NK-92 treated with Interleukin-12 subunit alpha and Interleukin-12 subunit beta, amount 100 ng/mL, for 24 hours (cell line): ENCODE results near the gene PDLIM7.

Source experiments
- DNase-seq: peaks from one replicate; lab custom pipeline; 2025; lab: John Stamatoyannopoulos, UW

The PDLIM7 gene

DNA sequence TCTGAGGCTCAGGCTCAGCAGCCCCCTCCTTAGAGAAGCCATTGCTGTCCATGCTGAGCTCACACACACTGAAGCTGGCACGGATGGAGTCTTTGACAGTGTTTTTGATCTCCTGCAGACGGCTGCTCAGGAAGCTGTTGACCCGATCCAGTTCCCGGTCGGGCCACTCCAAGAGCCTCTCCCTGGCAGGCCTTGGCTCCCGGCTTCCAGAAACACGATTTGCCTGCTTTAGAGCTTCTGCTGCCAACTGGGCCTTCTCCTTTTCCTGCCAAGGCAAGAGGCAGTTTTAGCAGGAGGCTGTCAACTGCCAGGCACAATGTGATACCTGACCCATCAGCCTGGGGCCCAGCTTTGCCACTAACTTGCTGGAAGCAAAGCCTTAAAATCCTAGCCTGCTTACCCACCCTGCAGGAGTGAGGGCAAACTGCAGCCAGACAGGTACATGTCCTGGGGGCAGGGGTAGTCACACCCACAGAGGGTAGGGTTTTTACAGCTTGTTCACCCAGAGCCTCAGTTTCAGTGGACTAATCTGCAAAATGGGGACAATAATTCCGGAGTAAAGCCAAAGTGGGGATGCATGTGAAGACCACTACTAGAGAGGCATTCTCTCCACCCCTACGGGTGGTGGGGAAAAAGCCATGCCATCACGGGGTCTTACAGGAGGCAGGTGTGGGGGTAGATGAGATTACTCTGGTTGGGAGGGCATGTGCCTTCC is 27.7 kb upstream of the PDLIM7 start:
- no peak for DNase-seq

DNA sequence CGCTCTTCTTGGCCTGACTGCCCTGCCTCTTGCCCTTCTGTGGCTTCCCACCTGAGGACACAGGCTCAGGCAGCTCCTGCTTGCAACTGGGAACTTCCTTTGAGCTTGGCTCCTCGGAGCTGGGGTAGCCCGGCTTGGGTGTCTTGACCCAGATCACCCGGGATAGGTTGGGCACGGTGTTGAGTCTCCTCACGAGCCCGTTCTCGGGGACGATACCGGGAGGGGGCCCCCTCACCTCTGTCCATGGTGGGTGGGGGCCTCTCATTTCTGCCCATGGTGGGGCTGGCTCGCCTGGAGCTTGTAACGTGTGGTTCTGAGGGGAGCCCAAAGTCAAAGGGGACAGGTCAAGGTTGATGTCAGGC is 27.1 kb upstream of the PDLIM7 start:
- no peak for DNase-seq

DNA sequence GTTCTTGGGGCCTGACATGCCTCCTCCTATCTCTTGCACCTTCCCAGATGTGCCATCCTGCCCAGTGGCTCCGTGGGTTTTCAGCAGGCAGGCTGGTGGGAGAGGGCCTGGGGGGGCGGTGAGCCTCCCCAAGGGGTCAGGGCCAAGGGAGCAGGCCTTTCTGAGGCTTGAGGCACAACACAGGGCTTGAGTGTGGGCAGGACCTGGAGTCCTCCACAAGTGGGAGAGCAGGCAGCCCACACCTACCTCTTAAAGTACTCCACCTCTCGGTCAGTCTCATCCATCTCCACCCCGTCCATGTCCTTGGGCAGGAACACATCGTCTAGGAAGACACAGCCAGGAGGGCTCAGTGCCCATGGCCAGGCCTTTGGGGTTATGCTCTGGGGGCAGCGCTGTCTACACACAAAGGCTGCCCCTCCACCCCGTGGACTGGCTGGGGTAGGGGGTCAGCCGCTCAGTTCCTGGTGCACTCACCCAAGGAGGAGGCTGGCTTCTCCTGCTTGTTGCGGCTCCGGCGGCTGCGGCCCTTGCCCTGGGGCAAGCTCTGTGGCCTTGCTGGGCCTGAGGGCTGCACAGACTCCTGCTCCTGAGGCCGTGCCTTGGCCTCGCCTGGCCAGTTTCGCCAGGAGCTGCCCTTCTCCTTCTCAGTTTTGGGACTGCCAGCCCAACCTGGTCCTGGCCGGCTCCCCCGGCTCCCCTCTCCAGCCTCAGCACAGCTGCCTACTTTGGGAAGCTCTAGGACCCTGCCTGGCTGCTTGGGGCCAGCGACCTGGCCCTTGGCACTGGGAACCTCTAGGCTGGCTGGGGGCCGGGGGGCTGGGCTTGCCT is 26.5 kb upstream of the PDLIM7 start:
- DNase-seq = no peak

DNA sequence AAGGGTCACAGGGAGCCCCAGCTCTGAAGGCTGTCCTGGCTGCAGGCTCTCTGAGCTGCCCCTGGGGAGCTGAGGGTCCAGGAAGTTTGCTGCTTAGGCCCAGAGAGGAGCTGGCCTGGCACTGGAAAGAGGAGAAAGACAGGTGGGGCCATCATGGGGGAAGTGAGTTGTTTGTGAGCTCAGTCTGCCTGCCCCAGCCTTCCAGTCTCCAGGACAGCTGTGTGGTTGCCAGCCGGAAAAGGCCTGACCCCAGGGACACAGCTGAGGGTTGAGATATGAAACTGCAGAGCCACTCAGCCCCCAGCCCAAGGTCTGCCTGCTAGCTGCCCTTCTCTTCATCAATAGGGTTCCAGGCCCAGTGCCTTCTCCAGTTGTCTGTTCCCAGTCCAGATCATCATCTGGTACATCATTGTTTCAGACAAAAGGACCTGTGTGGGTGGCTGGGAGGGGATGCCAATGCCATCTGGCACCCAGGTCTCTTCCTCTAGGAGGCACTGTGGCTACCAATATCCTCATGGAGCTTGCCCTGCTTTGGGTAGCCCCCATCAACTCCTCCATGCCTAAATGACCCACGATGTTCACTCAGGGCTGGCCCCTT is 23.6 kb upstream of the PDLIM7 start:
- no peak for DNase-seq

DNA sequence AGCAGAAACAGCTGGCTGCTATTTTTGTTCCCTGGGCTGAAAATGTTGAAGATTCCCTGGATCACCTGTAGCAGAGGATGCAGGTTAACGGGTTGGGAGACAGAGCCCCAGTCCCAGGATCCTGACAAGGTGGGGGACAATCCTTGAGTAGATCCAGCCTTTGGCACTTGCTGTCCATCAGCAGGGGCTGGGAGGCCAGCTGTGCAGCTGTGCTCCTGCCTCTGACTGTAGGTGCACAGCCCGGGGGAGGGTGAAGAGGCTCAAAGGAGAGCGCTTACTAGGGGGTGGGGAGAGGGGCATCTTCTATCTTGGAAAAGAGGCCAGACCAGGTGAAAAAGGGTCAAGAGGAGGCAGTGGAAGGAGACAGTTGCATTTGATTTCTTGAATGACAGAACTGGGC is 22.9 kb upstream of the PDLIM7 start:
- DNase-seq = no peak

DNA sequence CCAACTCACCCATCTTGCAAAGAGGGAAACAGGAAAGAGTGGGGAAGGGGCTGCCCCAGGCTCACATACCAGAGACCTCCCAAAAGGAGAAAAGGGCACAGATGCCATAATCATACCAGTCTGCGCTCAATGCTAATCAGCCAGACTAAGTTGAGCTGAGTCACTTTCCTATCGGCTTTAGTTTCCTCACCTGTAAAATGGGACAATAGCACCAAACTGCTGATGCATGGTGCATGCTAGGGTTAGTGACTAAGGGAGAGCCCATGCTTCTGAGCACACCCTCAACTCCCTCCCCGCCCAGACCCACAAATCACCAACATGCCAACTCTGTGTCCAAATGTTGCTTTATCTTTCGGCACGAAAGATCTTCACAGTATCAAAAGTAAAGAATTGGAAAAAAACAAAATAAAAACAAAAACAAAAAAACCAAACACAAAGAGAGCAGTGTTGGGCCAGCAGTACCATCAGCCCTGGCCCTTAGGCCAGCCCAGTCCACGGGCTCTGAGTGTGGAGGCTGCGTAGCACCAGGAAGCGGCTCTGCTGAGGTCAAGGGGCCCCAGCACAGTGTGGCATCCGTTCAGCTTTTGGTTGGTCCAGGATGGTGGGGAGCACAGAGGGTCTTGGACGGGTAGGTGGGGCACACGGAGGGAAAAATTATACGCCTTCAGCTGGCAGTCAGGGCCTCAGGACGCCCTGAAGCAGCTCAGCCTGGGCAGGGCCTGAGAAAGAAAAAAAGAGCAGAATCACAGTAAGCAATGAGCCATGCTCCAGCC is 22.2 kb upstream of the PDLIM7 start:
- DNase-seq = no peak

DNA sequence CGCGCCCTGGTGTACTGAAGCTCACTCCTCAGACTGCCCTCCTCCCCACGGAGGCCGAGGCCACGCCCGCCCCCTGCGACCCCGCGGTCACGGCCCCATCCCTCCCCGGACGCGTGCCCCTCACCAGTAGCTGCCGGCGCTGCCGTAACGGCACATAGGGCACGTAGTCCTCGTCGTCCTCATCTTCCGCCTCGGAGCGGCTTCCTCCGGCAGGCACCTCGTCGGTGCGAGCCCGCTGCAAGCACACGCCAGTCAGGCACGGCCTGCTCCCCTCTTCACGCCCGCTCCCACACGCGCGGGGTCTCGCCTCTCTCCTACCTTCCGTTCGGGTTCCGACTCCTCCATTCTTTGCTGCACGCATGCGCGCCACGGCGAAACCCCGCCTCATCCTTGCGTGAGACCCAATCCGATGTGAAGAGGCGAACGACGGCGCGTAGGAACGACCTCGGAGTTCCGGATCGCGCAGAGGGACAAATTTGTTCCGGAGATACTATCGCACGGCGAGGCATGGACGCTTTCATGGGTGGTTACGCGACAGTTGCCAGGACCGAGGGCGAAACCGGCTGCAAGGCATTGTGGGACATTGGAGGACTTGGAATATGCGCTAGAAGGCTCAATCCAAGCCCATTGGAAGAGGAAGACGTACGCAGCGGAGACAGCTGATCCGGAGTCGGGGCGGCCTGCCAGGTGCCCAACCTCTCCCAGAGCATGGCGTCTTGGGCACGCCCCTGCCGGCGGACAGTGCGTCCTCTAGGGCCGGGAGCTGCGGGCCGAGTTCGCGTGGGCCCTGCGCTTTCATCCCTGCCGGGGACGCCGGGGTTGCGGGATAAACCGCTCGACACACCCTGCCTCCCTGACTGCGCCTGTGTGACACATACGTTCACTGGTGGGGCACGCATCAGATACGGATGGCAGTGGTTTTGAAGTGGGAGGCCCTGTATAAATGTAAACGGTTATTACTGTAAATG is 19.5 kb upstream of the PDLIM7 start, which contains the start of gene DDX41:
Gene DDX41, minus strand, starts transcription at position 361 of the 968 bp plus-strand sequence. Its CDS starts 16 bp downstream, at position 345.
- DNase-seq = peak; percentile 94

DNA sequence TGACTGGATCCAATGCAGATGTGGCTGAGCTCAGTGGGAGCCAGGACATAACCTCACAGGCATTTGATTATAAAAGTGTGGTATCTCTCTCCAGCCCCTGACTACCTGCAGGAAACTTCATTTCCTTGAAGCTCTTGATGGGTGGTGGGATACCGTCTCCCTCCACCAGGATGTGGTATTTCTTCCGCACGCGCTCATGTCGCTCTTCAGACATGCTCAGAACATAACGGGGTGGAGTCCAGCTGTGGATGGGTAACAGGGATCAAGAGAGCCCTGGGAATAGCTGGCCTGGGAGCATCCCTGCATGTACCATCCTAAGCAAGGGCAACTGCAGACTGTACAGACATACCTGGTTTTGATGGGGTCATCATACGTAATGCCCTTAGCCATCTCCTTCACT is 18.2 kb upstream of the PDLIM7 start:
- DNase-seq = no peak

DNA sequence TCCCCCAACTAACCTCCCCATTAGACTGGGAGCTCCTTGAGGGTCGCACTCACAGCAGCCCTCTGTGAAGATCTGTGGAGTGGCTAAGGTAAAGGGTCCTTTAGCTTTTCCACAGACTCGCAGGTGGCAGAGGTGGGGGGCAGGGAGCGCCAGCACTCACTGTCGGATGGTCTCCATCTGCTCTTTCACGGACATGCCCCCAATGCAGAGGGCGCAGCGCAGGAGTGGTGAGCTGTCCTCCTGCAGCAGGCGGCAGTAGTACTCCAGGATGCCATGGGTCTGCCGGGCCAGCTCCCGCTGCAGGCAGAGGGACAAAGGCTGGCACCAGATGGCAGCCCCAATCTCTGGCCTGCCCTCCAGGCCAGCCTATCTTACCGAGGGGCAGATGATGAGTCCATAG is 17.1 kb upstream of the PDLIM7 start:
- DNase-seq = no peak

DNA sequence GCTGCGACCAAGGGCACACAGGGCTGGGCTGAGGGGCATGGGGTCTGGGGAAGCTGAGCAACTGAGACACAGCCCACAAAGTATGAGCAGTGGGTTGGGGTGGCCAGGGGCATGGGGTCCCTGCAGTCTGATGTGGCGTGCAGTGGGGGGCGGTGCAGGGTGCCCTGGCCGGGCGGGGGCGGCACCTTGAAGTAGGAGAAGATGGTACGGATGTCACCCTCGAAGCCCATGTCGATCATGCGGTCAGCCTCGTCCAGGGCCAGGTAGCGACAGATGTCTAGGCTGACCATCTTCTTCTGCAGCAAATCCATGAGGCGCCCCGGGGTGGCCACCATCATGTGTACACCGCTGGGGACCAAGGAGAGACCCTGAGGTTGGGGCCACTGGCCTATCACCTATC is 16.1 kb upstream of the PDLIM7 start:
- no peak for DNase-seq

DNA sequence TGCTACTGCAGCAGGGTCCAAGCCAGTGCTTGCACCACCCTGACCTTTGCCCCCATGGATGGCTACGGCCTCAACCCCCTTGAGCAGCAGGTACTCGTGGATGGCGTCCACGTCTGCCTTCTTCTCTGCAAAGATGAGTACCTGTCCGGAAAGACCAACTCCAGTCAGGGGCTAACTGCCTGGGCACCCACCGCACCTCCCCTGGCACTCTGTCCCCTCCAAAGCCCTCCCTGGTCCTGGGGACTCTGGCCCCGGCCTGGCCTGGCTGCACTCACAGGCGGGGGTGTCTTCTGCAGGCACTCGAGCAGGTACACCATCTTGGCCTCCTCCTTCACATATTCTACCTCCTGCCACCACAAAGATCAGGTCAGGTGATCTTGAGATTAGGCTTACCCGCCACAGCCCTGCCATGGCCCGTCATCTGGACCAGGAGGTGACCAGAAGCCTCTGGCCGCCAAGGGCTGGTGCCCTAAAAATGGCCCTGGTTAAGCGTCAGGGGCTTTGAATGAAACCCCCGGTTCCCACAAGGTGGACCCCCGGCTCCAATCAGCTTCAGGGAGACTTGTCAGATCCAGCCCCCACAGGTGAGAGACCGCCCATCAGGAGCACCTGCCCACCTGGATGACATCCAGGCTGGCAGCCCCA is 15.5 kb upstream of the PDLIM7 start:
- no peak for DNase-seq

DNA sequence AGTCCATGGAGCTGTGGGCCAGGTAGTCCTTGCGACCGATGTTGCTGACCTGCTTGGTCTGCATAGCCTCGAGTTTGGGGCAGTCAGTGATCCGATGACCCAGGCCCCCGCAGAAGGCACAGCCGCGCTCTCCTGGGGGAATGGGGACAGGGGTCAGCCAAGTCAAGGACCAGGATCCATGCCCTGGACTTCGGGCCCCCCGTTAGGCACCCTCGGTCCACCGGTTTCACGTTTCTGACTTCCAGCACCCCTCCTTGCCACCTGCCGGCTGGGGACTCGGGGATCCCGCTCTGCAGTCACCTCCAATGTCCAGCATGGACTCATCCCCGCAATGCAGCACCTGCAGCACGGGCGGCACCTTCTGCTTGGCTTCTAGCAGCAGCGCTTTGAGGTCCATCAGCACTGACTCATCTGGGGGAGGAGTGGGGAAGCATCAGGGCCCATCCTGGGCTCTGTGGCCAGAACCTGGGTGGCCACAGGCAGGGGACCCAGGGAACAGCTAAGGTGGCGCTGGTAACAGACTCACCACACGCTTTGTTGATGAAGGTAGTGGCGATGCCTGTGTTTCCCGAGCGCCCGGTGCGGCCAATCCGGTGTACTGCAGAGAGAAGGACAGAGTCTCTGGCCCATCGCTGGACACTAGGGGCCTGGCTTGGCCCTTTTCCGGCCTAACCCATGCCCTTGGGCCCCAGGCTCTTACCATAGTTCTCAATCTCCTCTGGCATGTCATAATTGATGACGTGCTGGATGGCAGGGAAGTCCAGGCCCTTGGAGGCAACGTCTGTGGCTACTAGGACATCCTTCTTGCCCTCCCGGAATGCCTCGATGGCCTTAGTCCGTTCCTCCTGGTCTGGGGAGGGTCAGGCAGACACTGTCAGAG is 14.6 kb upstream of the PDLIM7 start:
- DNase-seq = no peak

DNA sequence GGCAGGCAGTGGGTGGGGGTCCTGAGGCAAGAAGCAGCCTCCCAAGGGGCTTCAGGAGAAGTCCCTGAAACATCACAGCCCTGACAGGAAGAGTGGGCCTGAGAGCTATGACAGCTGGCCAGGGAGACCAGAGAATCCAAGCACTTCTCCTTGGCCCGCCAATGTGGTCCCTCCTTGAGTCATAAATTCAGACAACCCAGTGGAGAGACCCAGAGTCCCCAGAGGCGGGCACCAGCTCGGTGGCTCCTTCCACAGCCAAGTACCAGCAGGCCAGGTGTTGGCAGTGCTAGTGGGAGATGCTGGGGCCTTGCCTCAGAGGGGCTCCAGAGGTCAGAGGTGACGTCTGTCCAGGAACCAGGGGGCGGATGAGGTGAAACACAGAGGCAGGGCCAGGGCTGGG is 13.8 kb upstream of the PDLIM7 start:
- DNase-seq = no peak

DNA sequence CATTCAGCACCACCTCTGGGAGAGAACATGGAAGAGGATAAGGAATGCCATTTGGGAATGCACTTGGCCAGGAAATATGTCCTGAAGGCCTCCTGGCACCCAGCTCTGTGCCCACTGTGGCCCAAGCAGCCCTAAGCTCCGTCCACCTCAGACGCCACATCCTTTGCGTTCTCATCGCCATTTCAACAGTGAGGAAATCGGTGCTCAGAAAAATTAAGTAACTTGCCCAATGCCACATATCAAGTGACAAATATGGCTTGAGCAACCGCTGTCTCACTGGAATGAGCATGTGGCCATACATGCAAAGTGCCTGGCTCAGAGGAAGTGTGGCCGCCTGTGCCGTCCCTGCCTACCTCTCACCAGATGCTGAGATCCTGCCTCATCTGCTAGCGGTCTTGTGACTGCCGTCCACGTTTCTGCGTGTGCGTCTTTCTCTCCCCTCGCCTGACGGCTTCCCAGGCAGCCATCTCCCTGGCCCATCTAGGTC is 13.2 kb upstream of the PDLIM7 start:
- DNase-seq = no peak

DNA sequence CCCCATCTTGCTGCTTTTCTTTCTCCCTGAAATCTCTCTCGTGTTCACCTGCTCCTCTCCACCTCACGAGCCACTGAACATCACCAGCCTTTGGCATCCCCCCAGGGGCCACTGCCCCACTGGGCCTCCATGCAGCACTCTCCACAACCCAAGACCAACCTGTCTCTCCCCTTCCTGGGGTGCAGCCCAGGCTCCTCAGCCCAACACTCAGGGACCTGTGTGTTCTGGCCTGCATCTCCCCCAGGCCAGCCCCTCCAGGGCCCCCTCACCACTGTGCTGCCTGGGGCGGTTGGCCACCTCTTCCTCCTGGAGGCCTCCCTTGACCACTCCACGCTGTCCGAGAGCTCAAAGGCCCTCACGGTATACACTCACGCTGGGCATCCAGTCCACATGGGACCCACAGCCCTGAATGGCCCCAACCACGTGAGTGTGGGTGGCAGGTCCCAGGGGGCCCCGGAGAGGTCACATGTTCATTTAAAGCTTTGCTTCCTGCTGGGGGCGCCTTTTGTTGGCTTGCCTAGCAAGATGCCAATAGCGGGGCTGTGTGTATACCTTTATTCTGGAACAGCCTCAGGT is 12.7 kb upstream of the PDLIM7 start:
- no peak for DNase-seq

DNA sequence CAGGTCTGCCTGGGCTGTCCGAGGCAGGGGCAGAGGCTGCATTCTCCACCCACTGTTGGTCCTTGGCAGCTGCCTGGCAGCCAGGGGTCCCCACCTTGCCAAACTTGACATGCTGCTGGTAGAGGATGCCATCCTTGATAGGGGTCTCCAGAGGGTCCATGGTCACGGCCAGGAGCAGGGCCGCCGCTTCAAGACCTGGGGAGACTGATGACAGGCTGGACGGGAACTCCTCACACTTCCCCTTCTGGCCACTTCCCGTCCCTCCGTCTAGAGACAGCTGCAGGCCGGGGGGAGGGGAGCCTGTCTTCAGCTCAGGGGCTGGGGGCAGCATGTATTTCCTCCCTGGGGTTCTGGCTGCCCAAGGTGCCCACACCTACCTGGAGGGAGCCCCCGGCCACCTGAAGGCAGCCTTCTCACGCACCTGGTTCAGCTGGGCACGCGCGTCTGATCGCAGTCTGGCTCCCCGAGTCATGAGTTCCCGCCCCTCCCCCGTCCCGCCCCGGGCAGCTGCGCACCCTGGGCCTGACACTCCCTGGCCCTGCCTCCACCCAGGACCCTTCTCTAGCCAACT is 12.1 kb upstream of the PDLIM7 start, which contains the start of gene DOK3:
Gene DOK3, minus strand, starts transcription at position 446 of the 571 bp plus-strand sequence. Its CDS starts 286 bp downstream, at position 160.
- no peak for DNase-seq

DNA sequence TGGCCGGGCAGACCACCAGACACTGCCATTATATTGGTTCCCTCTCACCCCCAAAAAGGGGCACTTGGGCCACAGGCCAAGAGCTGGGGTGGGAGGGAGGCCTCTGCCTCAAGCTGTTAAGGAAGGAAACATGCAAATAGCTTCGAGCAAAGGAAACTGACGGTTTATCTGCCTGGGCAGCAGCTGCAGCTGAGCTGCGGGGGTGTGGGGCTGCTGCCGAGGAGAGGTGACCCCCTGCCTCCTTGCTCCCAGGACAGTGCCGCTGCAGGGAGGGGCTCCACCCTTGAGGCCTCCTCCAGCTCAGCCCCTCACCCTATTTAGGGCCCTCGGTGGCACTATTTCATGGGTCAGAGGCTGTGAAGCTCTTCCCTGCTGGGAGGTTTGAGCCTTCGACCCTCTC is 11.4 kb upstream of the PDLIM7 start:
- DNase-seq = no peak

DNA sequence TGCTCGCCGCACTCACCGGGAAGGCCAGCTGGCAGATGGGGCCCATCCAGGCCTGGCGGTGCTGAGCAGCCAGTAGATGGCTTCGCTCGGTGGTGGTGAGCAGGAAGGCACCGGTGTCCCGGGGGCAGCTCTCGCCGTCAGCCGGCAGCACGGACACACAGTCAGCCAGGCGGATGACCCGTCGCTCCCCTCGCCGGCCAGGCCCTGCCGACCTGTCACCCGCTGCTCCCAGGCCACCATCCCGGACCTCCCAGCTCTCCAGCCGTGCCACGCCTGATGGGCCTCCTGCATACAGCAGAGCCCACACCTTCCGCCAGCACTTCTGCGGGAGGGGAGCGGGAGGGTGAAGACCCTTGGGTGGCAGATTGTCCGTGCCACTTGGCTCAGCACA is 10.8 kb upstream of the PDLIM7 start:
- DNase-seq = no peak
